ENCODE data around the gene SHISA9. TPM values are rescaled to one million over a fixed set of nuclear protein-coding genes. Genes with fewer than 3 reads are reported as not detected.

The SHISA9 gene
- total RNA-seq, 4 donors from 2014 or later = 2.0 to 6.3 (median 3.5) TPM

DNA sequence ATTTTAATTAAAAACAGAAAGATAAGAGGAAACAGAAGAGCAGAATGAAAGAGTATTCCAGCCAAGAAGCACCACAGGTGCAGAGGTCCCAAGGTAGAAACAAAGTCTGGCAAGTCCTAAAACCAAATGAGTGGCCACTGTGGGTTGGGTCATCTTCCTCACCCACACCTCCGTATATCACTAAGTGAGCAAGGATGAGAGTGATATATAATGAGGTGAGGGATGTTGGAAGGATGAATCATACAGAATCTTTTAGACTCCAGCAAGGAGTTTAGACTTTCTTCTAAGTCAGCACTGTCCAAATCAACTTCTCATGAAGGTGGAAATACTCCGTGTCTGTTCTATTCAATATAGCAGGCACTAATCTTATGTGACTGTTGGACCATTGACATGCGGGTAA, 70.8 kb downstream of the SHISA9 start:
- DNase-seq (ENCODE audit: low spot score in 2 of 2) = no peak
- TF ChIP-seq EP300 (IDR thresholded peaks at IDR 0.05) = no peak
- TF ChIP-seq, protein P1, sequence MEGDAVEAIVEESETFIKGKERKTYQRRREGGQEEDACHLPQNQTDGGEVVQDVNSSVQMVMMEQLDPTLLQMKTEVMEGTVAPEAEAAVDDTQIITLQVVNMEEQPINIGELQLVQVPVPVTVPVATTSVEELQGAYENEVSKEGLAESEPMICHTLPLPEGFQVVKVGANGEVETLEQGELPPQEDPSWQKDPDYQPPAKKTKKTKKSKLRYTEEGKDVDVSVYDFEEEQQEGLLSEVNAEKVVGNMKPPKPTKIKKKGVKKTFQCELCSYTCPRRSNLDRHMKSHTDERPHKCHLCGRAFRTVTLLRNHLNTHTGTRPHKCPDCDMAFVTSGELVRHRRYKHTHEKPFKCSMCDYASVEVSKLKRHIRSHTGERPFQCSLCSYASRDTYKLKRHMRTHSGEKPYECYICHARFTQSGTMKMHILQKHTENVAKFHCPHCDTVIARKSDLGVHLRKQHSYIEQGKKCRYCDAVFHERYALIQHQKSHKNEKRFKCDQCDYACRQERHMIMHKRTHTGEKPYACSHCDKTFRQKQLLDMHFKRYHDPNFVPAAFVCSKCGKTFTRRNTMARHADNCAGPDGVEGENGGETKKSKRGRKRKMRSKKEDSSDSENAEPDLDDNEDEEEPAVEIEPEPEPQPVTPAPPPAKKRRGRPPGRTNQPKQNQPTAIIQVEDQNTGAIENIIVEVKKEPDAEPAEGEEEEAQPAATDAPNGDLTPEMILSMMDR (IDR thresholded peaks at IDR 0.05) = no peak
- TF ChIP-seq POLR2A (IDR thresholded peaks at IDR 0.05) = no peak
- WGBS, 2 donors = 89 to 92% methylated on average over 3 of the region's 3 CpGs

DNA sequence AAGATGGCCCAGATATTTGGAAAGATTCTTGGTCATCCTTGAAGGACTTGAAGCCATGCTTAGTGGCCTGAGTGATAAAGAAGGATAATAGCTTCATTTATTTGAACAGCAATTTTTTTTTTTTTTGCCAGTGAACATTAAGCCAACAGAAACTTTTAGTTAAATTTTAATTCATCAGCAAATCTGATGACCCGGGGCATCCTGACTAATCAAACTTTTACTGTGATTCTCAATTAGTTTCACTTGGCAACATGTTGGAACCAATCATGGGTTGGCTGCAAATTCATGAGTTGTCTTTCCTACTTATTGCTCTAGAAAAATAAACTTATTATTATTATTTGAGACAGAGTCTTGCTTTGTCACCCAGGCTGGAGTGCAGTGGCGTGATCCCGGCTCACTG, 74.4 kb downstream of the SHISA9 start:
- H3K4me1 ChIP-seq = no peaks in the 10 kb centered on the region

More for the DNA sequence above, 70.8 kb downstream of the SHISA9 start:
- H3K36me3 ChIP-seq = no peaks in the 10 kb centered on the region
- H3K9me3 ChIP-seq = no peaks in the 10 kb centered on the region
- H3K4me1 ChIP-seq = no peaks in the 10 kb centered on the region
- no peaks in the 10 kb centered on the region for H3K27me3 ChIP-seq
- no peak overlapping the region for H3K27ac ChIP-seq
- no peak overlapping the region for H3K4me3 ChIP-seq

DNA sequence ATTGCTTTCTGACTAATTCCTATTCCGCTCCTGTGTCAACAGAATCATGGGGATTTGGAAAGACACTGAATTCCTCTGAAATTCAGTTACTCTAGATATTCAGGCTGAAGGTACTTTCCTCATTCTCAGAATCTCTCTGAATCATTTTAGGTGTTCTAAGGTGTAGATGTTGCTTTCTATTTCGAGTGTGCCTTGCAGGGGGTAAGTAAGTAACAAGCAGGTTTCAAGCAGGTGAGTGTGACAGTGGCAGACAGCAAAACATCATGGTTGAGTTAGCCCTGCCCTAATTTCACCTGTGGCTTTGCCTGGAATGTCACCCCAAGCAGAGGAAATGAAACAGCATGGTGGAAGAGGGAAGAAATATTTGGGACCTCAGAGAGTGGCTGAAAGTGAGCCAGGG, 75.1 kb downstream of the SHISA9 start:
- H3K4me3 ChIP-seq = no peak overlapping the region
- TF ChIP-seq, protein P1 (IDR thresholded peaks at IDR 0.05) = no peak
- TF ChIP-seq EP300 (IDR thresholded peaks at IDR 0.05) = no peak
- no peak for TF ChIP-seq POLR2A (IDR thresholded peaks at IDR 0.05)
- 70% methylated on average over 2 of the region's 2 CpGs for WGBS, 2 donors
- peaks cover 0 to 10% (median 0%) of the 10 kb centered on the region in 4 donors for H3K9me3 ChIP-seq
- DNase-seq (ENCODE audit: low spot score in 2 of 2) = no peak
- H3K27ac ChIP-seq = no peak overlapping the region
- no peaks in the 10 kb centered on the region for H3K36me3 ChIP-seq
- H3K4me1 ChIP-seq = no peaks in the 10 kb centered on the region
- H3K27me3 ChIP-seq = no peaks in the 10 kb centered on the region

More for the DNA sequence above, 74.4 kb downstream of the SHISA9 start:
- no peak for DNase-seq (ENCODE audit: low spot score in 2 of 2)
- TF ChIP-seq, protein P1 (IDR thresholded peaks at IDR 0.05) = no peak
- TF ChIP-seq EP300 (IDR thresholded peaks at IDR 0.05) (no peak), POLR2A (IDR thresholded peaks at IDR 0.05) (no peak)
- 85 to 89% methylated on average over 3 of the region's 3 CpGs for WGBS, 2 donors
- no peak overlapping the region for H3K4me3 ChIP-seq
- H3K9me3 ChIP-seq = peaks cover 0 to 3% (median 0%) of the 10 kb centered on the region in 4 donors
- no peaks in the 10 kb centered on the region for H3K27me3 ChIP-seq
- H3K27ac ChIP-seq = no peak overlapping the region
- no peaks in the 10 kb centered on the region for H3K36me3 ChIP-seq

DNA sequence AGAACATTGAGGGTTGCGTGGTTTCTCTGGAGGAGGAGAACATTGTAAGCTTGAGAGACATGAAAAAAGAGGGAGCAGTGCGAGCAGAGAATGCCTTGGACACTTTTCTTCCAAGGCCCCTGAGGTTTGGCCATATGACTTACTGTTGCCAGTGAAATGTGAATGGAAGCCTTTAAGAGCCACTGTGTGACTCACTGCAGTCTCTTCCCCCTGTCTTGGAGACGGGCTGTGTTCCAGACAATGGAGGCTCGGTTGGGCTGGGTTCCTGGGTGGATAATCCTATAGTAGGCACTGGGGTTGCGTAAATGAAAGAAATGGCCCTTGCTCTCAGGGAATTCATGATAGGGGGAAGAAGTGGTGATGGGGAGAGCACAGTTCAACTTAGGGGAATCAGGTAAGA, 75.5 kb downstream of the SHISA9 start:
- TF ChIP-seq POLR2A (IDR thresholded peaks at IDR 0.05) = no peak
- TF ChIP-seq, protein P1 (IDR thresholded peaks at IDR 0.05) = no peak
- TF ChIP-seq EP300 (IDR thresholded peaks at IDR 0.05) = no peak

DNA sequence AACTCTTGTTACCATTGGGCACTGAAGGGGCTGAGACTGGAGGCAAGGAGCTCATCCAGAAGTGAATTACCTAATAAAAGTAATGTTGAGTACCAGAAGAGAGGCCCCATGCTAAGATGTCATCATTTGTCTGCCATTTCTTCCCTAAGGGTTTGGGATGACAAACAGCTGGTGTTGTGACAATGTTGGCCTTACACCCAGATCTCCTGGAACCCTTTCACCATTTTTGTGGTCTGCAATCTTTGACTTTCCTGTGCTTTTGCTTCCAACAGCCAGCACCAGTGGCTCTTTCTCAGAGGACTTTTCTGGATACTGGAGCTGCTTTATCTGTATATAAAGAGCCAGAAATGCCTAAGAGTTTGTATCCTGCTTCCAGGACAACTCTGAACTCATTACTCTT, 84.1 kb downstream of the SHISA9 start:
- DNase-seq (ENCODE audit: low spot score in 2 of 2) = no peak
- Histone ChIP-seq H3K4me1 (no peaks in the 10 kb centered on the region), H3K9me3 (peaks cover 0 to 19% (median 0%) of the 10 kb centered on the region in 4 donors), H3K27me3 (no peaks in the 10 kb centered on the region), H3K36me3 (no peaks in the 10 kb centered on the region), H3K27ac (no peak overlapping the region), H3K4me3 (no peak overlapping the region)
- TF ChIP-seq EP300 (IDR thresholded peaks at IDR 0.05) (no peak), POLR2A (IDR thresholded peaks at IDR 0.05) (no peak)
- TF ChIP-seq, protein P1 (IDR thresholded peaks at IDR 0.05) = no peak

More for the DNA sequence above, 75.5 kb downstream of the SHISA9 start:
- 53 to 64% methylated on average over 5 of the region's 5 CpGs for WGBS, 2 donors
- no peaks in the 10 kb centered on the region for H3K36me3 ChIP-seq
- no peak for DNase-seq (ENCODE audit: low spot score in 2 of 2)
- no peak overlapping the region for H3K4me3 ChIP-seq
- H3K27me3 ChIP-seq = no peaks in the 10 kb centered on the region
- peaks cover 0 to 13% (median 0%) of the 10 kb centered on the region in 4 donors for H3K9me3 ChIP-seq
- no peak overlapping the region for H3K27ac ChIP-seq
- no peaks in the 10 kb centered on the region for H3K4me1 ChIP-seq
